Activated naive CD4-positive, alpha-beta T cell treated with anti-CD3 and anti-CD28 coated beads, Interleukin-2, amount 10 ng/mL, durations not matched to agents 7 days and 5 days (primary cell): Measurements from ENCODE around the gene SENP1.

Source experiments
- CTCF ChIA-PET: fragments of 350-600 bp; sonication (Branson Sonifier 250); formaldehyde crosslinking; loops from one replicate; lab custom pipeline; 2021; ENCODE audit warnings: antibody characterized with exemption; lab: Charles Lee
- DNase-seq: peaks from one replicate; pipeline ENCODE4 v3.0.0-alpha.2; 2020
- H3K27ac Mint-ChIP-seq: one replicate; pipeline ENCODE4 v1.8.0; 2021; ENCODE audit warnings: mild to moderate bottlenecking, moderate library complexity, mixed read lengths
- H3K27me3 Mint-ChIP-seq: one replicate; pipeline ENCODE4 v1.8.0; 2021; ENCODE audit warnings: mild to moderate bottlenecking, mixed read lengths
- H3K36me3 Mint-ChIP-seq: one replicate; pipeline ENCODE4 v1.8.0; 2021; ENCODE audit warnings: mixed read lengths
- H3K4me1 Mint-ChIP-seq: one replicate; pipeline ENCODE4 v1.8.0; 2021; ENCODE audit warnings: mixed read lengths
- H3K4me3 Mint-ChIP-seq: one replicate; pipeline ENCODE4 v1.8.0; 2021; ENCODE audit warnings: mild to moderate bottlenecking, moderate library complexity, mixed read lengths
- H3K9me3 Mint-ChIP-seq: one replicate; pipeline ENCODE4 v1.8.0; 2021; ENCODE audit warnings: mixed read lengths

Gene SENP1

DNA sequence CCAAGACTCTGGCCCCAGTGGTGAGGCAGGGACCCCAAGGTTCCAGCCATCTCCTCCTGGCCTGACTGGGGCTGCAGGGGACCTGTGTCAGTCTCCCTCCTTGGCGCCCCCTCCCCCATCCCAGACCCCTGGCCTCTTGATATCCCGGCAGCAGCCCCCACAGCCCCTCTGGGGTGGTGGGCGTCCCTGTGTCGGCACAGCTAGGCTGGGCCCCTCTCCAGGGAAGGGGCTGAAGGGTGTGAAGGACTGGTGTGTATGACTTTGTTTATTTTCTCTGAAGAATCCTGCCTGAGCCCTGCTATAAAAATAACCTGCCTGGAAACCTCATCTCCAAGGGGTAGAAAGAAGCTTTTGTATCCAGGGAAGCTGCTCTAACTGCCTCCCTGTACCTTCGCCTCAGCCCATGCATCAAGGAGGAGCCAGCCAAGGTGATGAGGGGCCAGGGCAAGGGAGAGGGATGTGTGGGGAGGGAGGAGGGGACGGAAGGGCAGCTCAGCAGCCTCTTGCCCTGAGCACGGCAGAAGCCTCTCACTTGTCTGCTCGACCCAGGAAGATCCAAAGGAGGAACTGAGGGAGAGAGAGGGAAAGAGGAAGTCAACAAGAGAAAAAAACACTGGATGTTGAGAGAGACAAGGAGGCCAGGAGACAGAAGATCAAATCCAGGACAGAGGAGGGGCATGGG, 76.2 kb downstream of the SENP1 start:
- CTCF ChIA-PET, result no interaction called here
- H3K36me3 Mint-ChIP-seq, result no peaks in the 10 kb centered on the region
- H3K9me3 Mint-ChIP-seq, result no peaks in the 10 kb centered on the region
- no peaks in the 10 kb centered on the region for H3K4me1 Mint-ChIP-seq
- no peak for DNase-seq
- H3K4me3 Mint-ChIP-seq, result no peak overlapping the region
- no peak overlapping the region for H3K27ac Mint-ChIP-seq
- H3K27me3 Mint-ChIP-seq, result peaks cover 44% of the 10 kb centered on the region

DNA sequence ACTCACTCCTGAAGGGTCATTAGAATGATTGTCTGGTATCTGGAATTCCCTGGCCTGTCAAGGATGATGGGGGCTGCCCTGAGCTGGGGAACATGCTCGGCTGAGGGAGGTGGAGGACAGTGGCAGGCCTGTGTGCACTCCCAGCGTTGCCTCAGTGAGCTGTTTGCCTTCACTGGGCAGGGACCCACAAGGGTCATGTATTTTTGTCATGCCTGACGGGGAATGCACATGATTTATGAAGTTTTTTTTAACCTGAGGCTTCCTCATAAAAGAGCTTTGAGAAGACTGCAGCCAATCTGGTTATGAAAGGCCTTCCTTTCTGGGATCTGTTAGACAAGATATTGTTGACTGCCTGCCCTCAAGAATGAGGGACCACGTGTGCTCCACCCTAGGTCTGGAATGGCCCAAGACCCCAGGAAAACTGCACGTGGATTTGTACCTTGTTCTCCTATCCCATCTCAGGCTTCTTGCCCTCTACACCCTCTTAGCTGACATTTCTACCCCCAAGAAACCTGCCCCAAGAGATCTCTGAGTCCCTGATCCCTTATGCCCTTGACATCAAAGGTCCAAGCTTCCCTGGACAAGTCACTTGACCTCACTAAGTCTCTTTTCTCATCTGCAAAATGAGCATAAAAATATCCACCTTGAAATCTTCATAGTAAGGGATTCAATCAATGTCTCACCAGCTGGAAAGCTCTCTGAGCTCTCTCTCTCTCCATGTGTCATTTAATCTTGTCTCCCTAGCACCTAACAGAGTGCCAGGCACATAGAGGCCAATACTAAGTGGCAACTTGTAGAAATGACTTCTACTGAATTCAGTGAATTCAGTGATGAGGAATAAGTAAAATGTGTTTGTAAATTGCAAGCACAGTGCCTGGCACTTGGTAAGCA, 77.1 kb downstream of the SENP1 start:
- Mint-ChIP-seq H3K4me1 (no peaks in the 10 kb centered on the region), H3K36me3 (no peaks in the 10 kb centered on the region), H3K27ac (no peak overlapping the region), H3K9me3 (no peaks in the 10 kb centered on the region), H3K4me3 (no peak overlapping the region), H3K27me3 (peaks cover 49% of the 10 kb centered on the region)
- CTCF ChIA-PET, result no interaction called here
- DNase-seq, result no peak

DNA sequence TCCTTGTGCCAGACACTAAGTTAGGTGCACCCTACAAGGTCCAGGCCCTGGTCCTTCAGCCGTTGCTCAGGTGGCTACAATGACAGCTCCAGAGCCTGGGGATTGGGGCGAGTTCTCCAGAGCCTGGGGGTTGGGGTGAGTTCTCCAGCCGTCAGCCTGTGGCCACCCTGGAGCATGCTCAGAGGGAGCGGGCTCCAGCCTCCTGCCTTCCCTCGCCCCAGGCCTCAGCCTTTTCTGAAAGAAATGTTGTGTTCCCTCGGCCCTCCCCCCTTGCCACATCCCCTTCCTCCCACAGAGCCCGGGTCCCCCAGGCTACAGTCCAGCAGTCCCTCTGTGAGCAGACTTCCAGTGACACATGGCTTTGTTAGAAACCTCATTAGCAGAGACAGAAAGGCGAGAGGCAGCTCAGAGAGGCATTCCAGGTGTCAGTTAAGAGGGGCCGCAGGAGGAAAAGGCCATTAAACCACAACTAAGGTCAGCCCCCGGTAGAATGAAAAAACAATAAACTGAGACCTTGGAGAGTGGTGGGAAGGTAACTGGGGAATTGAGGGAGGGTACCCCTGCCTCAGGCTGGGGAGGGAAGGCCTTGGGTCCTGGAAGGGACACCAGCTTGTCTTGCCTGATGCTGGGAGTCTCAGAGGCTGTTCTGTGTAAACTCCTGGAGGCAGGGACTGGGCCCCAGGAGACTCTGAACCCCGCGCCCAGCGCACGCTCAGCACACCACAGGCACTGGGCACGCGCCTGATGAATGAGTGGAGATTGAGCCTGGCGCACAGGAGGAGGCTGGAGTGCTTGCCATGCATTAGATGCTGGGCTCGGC, 78.5 kb downstream of the SENP1 start:
- DNase-seq, result no peak
- H3K9me3 Mint-ChIP-seq, result no peaks in the 10 kb centered on the region
- no peak overlapping the region for H3K27ac Mint-ChIP-seq
- H3K4me3 Mint-ChIP-seq, result no peak overlapping the region
- no peaks in the 10 kb centered on the region for H3K4me1 Mint-ChIP-seq
- CTCF ChIA-PET, result no interaction called here
- H3K27me3 Mint-ChIP-seq, result peaks cover 53% of the 10 kb centered on the region
- no peaks in the 10 kb centered on the region for H3K36me3 Mint-ChIP-seq

DNA sequence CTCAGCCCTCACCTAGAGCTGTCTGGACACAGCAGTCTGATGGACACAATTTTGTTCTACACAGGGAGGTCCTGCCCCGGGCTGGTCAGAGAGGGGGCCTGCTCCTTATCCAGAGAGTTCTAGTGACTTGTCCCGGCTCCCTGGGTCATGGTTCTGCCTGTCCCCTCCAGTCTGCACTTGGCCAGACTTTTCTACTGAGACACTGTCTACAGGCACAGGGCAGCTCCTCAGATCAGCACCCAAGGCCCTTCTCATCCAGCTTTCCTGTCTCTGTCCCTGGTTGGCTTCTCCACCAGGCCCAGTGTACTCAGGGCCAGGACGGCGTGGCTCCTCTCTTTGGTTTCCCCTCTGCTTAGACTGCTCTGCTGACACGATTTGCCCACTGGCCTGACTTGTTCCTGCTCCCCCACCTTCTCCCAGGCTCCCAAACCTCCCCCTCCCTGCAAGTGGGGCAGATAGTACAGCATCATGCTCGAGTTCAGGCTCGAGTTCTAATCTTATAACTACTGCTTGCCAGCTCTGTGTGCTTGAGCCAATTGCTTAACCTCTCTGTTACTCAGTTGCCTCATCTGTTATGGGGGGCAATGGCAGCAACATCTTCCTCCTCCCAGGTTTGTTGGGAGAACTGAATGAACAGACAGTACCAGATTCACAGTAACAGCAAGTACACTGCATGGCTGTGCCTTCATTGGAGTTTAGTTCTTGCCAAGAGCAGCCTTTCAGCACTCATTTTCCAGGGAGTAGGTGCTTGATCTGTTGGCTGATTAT, 79.6 kb downstream of the SENP1 start:
- no peak overlapping the region for H3K4me3 Mint-ChIP-seq
- DNase-seq, result no peak
- no peak overlapping the region for H3K27ac Mint-ChIP-seq
- no peaks in the 10 kb centered on the region for H3K36me3 Mint-ChIP-seq
- peaks cover 64% of the 10 kb centered on the region for H3K27me3 Mint-ChIP-seq
- H3K4me1 Mint-ChIP-seq, result no peaks in the 10 kb centered on the region
- CTCF ChIA-PET, result no interaction called here
- no peaks in the 10 kb centered on the region for H3K9me3 Mint-ChIP-seq

DNA sequence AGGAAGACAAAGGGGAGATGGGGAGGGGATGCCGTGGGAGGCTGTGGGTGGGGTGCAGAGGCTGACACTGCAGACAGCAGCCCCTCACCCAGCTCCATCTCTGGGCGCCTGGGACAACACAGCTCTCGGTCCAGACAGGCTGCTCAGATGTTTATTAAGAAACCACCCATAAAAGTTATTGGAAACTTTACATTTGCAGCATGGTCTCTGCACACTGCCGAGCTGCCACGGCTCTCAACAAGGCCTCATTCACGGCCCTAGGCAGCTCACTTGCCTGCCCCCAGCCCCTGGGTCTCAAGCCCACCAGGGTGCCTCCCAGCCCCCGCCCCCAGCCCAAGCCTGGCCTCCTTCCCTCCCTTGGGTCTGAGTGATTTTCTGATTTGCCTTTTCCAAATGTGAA, 80.6 kb downstream of the SENP1 start:
- Mint-ChIP-seq H3K9me3 (no peaks in the 10 kb centered on the region), H3K4me3 (no peak overlapping the region), H3K4me1 (no peaks in the 10 kb centered on the region), H3K27ac (no peak overlapping the region), H3K36me3 (no peaks in the 10 kb centered on the region), H3K27me3 (peaks cover 69% of the 10 kb centered on the region)
- CTCF ChIA-PET, result no interaction called here
- DNase-seq, result no peak

DNA sequence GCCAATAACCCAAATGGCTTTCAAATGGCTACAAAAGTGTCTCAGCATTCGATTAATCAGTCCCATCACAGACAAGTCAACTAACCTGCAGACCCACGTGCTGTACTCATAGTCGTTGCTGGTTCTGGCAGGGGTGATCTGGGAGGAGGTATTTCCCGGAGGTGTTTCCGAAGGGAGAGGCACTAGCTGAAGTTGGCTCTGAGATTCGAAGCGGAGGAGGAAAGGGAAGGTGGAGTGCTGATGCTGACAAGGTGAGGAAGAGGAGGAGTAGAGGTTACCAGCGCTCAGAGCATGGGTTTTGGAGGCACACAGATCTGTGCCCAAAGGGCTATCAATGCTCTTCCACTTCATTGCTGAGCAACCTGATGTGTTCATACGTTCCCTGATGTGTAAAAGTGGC, 81.1 kb downstream of the SENP1 start:
- Mint-ChIP-seq H3K4me1 (no peaks in the 10 kb centered on the region), H3K4me3 (no peak overlapping the region), H3K9me3 (no peaks in the 10 kb centered on the region), H3K27ac (no peak overlapping the region), H3K36me3 (no peaks in the 10 kb centered on the region), H3K27me3 (peaks cover 69% of the 10 kb centered on the region)
- CTCF ChIA-PET, result no interaction called here
- no peak for DNase-seq

DNA sequence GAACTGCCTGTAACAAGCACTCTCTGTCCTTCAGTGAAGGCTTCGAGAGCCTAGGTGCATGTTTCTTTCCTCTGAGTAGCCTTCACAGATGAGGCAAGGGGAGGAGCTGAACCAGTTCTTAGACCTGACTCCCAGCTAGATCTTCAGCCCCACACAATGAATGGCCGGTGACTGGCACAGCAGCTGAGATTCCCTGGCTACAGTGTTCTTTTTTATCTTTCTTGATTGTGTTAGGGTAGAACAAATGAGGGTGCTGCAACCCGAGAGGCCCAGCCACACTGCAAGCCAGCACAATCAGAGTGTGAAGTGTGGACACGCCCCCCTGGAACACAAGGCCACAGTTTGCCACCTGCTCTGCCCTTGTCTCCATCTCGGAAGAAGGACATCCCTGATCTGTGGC, 82.5 kb downstream of the SENP1 start:
- Mint-ChIP-seq H3K27ac (no peak overlapping the region), H3K4me3 (no peak overlapping the region), H3K36me3 (no peaks in the 10 kb centered on the region), H3K27me3 (peaks cover 75% of the 10 kb centered on the region), H3K4me1 (no peaks in the 10 kb centered on the region), H3K9me3 (no peaks in the 10 kb centered on the region)
- CTCF ChIA-PET, result no interaction called here
- DNase-seq, result no peak

DNA sequence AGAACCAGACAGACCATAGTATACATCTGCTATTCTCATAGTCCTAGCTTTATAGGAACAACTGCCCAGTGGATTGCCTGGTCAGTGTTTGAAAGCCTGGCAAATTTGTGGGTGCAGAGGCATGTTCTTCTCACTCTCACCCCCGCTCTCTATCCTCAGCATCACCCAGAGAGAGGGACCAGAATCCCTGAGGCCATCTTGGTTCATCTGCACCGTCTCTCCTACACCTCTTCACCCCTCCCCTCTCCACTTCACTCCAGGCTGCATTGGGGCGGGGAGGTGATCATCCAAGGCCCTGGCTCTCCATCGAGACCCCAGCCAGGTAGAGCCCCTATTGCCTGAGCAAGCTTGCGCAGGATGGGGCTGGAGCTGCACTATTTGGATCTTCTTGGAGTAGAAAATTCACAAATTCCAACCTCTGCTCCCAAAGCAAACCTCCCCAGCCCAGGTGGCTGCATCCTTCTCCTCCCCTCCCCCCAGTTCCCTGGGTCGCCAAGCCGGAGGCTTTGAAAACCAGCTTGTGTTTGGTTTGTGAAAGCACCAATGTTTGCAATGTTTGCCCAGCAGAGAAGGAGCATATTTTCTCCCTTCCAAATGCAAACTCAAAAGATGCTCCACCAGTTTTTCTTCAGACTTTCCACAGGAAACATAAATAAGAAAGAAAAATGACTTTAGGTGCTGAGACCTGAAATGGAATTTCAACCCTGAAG, 83.0 kb downstream of the SENP1 start:
- no peak for DNase-seq
- Mint-ChIP-seq H3K4me3 (no peak overlapping the region), H3K4me1 (no peaks in the 10 kb centered on the region), H3K36me3 (no peaks in the 10 kb centered on the region), H3K27ac (no peak overlapping the region), H3K27me3 (peaks cover 76% of the 10 kb centered on the region), H3K9me3 (no peaks in the 10 kb centered on the region)
- CTCF ChIA-PET, result interaction anchor here (0.7 kb wide), 1 partner anchor 11 kb away, joined by 3 read pairs; no protein-coding TSS in a partner anchor

DNA sequence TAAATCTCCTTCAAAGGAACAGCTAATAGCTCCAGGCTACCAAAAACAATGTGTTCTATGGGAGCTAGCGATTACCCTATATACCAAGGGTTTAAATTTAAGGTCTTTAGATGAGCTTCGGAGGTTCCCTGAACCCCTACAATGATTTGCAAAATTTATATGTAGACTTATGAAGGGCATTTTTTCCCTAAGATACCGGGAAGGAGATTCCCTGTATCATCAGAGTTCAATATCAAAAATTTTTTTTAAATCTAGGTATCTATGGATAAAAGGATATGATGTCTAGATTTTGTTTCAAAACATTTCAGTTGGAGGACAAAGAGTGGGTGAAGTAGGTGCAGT, 83.7 kb downstream of the SENP1 start:
- Mint-ChIP-seq H3K27ac (no peak overlapping the region), H3K27me3 (peaks cover 77% of the 10 kb centered on the region), H3K4me1 (no peaks in the 10 kb centered on the region), H3K4me3 (no peak overlapping the region), H3K9me3 (no peaks in the 10 kb centered on the region), H3K36me3 (no peaks in the 10 kb centered on the region)
- DNase-seq, result no peak
- CTCF ChIA-PET, result interaction anchor here (0.7 kb wide), 1 partner anchor 11 kb away, joined by 3 read pairs; no protein-coding TSS in a partner anchor

DNA sequence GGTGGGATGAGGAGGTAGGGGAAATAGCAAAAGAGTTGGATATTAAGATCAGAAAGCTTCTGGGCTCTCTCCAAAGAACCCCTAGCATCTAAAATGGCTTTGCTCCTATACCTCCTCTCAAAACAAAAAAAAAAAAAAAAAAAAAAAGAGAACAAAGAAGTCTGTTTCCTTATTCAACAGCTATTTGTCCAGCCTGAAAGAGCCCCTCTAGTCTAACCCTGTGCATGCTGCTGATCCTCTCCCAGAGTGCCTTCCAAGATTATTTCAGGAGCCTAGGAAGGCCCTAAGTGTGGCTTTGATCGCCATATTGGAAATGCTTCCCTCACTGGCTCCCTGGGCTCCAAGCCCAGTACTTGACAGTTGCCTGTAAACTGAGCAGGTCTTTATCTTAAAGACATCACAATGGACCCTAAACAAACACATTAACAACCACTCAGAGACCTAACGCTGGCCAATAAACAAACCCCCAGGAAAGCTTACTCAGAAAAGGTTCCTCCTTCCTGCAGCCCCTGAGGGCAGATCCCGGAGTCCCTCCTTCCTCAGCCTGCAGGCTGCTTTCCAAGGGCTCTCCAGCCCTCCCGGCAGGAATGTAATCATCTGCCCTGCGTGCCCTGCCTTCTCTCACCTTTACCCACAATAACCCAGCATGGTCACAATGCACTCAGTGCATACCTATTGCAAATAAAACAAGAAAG, 84.2 kb downstream of the SENP1 start:
- H3K4me3 Mint-ChIP-seq, result no peak overlapping the region
- H3K36me3 Mint-ChIP-seq, result no peaks in the 10 kb centered on the region
- H3K27ac Mint-ChIP-seq, result no peak overlapping the region
- CTCF ChIA-PET, result no interaction called here
- H3K9me3 Mint-ChIP-seq, result no peaks in the 10 kb centered on the region
- peaks cover 77% of the 10 kb centered on the region for H3K27me3 Mint-ChIP-seq
- DNase-seq, result no peak
- no peaks in the 10 kb centered on the region for H3K4me1 Mint-ChIP-seq

DNA sequence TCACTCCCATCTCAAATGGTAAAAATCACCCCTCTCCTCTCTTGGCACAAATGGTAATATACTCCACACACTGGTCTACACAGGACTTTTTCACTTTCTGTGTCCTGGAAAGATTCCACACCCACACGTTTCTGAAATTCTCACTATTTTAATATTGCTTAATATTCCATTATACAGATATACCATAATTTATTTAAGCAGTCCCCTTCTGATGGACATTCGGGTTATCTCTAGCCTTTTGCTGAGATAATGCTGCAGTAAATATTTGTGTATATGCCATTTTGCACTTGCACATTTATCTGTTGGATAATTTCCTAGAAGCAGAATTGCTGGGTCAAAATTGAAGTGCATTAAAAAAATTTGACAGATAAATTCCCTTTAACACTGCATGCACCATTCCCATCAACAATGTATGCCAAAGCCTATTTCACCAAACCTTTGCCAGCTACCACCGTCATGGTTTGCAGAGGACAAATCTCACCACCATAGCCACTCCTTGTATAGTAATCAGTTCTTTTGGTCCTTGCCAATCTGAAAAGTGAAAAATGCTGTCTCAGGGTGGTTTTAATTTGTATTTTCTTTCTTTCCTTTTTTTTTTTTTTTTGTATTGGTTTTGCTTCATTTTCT, 86.1 kb downstream of the SENP1 start:
- Mint-ChIP-seq H3K4me1 (no peaks in the 10 kb centered on the region), H3K9me3 (no peaks in the 10 kb centered on the region), H3K4me3 (no peak overlapping the region), H3K27ac (no peak overlapping the region), H3K36me3 (no peaks in the 10 kb centered on the region), H3K27me3 (peaks cover 88% of the 10 kb centered on the region)
- CTCF ChIA-PET, result no interaction called here
- no peak for DNase-seq

DNA sequence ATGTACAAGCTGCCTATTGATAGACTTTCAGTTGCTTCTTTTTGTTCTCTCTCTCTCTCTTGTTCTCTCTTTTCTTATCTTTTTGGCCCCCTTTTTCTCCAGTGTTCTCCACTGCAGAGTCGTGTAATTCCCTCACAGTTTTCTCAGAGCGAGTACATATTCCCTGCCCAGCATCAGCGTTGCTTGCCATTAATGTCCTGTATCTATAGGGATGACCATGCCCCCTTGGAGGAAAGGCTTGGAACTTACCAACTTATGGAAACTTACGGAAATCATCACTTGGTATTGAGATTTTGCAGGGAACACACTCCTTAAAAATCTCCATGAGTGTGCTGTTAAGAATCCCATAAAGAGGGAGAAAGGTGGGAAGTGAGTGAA, 87.3 kb downstream of the SENP1 start:
- no peaks in the 10 kb centered on the region for H3K36me3 Mint-ChIP-seq
- H3K4me1 Mint-ChIP-seq, result no peaks in the 10 kb centered on the region
- no peak overlapping the region for H3K27ac Mint-ChIP-seq
- CTCF ChIA-PET, result no interaction called here
- no peaks in the 10 kb centered on the region for H3K9me3 Mint-ChIP-seq
- H3K27me3 Mint-ChIP-seq, result peaks cover 93% of the 10 kb centered on the region
- no peak overlapping the region for H3K4me3 Mint-ChIP-seq
- DNase-seq, result no peak
